Activated CD4-positive, CD25-positive, alpha-beta regulatory T cell treated with anti-CD3 and anti-CD28 coated beads, Interleukin-2, amount 50 U/mL, for 24 hours (primary cell): ENCODE data around the gene CHRD.

ENCODE experiments used
- ATAC-seq, 2 donors: fragments of 150-1000 bp; cut with Tn5 transposase; one replicate each; pipeline ENCODE4 v1.10.0; 2021; ENCODE audit warnings: mild to moderate bottlenecking in 1 of 2, moderate library complexity in 1 of 2

Gene CHRD

GRCh38 chr3:184384342-184384741, 4.5 kb downstream of the CHRD start:
- ATAC-seq = no peak

DNA sequence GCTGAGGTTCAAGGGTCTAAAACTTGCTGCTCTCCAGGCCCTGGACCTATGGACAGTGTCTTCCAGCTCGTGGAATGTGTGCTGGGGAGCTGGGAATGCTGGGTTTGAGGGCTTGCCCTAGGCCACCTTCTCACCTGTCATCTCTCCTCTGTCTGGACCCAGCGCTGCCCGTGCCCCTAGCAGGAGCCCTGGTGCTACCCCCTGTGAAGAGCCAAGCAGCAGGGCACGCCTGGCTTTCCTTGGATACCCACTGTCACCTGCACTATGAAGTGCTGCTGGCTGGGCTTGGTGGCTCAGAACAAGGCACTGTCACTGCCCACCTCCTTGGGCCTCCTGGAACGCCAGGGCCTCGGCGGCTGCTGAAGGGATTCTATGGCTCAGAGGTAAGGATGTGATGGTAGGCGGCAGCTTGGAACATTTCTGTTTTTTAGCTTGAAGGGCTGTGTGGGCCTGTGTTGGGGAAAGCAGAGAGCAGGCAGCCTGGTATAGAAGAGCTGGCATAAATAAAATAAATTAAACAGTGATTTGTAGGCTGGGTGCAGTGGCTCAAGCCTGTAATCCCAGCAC, 5.1 kb downstream of the CHRD start:
- no peak for ATAC-seq

DNA sequence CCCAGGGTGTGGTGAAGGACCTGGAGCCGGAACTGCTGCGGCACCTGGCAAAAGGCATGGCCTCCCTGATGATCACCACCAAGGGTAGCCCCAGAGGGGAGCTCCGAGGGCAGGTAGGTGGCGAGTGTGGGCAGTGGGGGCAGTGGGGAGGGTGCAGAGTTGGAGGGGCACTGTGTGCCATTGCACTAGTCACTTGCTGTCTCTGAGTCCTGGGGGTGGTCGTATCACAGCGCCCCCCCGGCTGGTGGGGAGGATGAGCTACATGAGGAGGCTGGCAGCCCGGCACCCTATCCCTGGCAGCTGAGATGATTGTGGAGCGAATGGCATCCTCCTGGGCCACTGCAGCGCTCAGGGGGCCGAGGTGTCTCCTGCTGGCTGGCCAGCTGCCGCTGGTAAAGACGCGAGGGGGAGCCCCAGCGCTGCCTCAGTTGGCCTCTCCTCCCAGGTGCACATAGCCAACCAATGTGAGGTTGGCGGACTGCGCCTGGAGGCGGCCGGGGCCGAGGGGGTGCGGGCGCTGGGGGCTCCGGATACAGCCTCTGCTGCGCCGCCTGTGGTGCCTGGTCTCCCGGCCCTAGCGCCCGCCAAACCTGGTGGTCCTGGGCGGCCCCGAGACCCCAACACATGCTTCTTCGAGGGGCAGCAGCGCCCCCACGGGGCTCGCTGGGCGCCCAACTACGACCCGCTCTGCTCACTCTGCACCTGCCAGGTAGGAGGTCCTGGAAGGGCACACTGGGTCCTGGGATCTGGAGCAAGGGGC, 6.4 kb downstream of the CHRD start:
- ATAC-seq = no peak

DNA sequence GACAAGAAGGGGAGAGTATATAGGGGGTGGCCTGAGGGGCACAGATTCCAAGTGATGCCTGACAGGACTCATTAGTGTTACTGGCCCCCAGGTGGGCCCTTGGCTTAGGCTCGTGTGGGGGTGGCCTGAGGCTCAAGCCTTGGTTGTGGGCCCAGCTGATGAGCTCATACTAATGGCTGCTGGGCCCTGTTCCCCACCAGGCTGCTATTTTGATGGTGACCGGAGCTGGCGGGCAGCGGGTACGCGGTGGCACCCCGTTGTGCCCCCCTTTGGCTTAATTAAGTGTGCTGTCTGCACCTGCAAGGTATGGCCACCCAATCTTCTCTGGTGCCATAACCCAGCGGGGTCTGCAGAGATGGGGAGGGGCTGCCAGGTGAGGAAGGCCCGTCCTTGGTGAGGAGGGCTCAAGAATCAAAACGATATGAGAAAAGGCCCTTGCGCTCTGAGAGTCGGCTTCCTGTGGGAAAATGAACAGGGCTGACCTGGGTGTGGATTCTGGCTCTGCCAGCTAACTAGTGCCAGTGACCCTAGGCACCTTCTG, 7.4 kb downstream of the CHRD start:
- no peak for ATAC-seq

DNA sequence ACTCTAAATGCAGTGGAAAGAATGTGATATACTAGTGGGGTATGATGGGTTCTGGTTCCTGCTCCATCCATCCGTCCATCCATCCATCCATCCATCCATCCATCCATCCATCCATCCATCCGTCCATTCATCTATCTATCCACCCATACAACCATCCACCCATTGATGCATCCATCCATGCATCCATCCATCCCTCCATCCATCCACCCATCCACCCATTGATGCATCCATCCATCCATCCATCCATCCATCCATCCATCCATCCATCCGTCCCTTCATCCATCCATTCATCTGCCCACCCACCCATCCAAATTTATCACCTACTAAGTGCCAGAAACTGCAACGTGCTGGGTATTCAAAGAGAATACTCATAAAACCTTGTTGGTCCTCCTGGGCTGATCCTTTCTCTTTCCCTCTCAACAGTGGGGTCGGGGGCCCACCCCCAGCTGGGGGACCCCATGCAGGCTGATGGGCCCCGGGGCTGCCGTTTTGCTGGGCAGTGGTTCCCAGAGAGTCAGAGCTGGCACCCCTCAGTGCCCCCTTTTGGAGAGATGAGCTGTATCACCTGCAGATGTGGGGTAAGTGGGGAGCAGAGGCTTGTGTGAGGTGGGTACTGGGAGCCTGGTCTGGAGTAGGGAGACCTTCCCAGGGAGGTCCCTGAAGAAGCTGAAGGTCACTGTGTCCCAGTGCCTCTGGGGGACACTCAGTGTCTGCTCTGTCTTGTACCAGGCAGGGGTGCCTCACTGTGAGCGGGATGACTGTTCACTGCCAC, 8.5 kb downstream of the CHRD start:
- no peak for ATAC-seq

DNA sequence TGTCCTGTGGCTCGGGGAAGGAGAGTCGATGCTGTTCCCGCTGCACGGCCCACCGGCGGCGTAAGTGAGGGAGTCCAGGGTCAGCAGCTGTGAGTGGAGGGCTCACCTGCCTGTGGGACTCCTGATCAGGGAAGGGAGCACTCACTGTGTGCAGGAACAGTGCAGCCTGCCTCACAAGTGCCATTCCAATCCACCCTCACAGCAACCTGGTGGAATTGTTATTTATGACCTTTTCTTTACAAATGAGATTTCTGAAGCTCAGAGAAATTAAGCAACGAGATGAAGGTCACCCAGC, 9.0 kb downstream of the CHRD start:
- no peak for ATAC-seq

GRCh38 chr3:184389384-184389783, 9.5 kb downstream of the CHRD start:
- ATAC-seq = no peak

DNA sequence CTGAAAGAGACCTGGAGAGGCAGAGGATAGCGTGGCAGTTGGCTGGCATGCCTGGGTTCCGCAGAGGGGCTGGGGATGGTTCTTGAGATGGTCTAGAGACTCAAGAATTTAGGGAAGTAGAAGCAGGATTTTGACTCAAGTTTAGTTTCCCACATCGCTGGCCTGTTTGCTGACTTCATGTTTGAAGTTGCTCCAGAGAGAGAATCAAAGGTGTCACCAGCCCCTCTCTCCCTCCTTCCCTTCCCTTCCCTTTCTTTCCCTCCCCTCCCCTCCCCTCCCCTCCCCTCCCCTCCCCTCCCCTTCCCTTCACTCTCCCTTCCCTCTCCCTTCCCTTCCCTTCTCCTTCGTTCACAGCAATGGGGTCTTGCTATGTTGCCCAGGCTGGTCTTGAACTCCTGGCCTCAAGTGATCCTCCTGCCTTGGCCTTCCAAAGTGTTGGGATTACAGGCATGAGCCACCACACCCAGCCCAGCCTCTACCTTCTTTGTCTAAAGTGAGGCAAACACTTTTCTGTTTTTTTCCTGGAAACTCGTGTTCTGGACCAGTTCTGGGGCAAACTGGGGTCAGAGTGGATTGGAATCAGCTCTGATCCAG, 10.2 kb downstream of the CHRD start:
- no peak for ATAC-seq

GRCh38 chr3:184391266-184391665, 11.4 kb downstream of the CHRD start:
- no peak for ATAC-seq

DNA sequence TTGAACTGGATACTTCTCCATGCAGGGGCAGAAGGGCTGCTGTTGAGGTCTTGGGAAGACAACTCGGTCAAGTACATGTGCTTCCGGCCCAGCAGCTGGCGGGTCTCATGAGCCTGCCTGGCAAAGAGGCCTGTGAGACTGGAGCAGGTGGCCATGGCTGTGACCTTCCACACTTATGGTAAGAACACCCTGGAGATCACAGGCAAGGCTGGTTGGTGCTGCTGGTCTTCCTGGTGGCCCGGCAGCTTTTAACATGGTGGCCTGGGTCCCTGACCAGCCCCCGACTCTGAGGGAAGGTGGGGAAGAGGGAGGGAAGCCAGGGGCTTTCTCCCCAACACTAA, 15.4 kb downstream of the CHRD start:
- no peak for ATAC-seq

DNA sequence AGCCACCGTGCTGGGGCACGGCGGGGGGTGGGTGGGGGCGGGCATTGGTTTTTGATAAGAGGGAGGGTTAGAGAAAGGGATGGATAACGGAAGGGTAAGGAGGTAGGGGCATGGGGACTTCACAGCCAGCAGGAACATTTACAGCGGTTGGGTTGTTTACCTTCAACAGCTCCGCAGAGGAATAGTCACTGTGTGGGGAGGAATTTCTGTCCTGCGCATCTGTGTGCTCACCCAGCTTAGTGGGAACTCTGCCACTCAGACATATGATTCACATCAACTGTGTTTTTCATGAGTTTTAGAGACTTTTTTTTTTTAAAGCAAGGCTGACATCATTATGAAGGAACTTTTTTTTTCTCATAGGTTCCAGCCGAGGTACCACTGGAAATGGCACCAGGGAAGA, 19.6 kb downstream of the CHRD start:
- no peak for ATAC-seq

DNA sequence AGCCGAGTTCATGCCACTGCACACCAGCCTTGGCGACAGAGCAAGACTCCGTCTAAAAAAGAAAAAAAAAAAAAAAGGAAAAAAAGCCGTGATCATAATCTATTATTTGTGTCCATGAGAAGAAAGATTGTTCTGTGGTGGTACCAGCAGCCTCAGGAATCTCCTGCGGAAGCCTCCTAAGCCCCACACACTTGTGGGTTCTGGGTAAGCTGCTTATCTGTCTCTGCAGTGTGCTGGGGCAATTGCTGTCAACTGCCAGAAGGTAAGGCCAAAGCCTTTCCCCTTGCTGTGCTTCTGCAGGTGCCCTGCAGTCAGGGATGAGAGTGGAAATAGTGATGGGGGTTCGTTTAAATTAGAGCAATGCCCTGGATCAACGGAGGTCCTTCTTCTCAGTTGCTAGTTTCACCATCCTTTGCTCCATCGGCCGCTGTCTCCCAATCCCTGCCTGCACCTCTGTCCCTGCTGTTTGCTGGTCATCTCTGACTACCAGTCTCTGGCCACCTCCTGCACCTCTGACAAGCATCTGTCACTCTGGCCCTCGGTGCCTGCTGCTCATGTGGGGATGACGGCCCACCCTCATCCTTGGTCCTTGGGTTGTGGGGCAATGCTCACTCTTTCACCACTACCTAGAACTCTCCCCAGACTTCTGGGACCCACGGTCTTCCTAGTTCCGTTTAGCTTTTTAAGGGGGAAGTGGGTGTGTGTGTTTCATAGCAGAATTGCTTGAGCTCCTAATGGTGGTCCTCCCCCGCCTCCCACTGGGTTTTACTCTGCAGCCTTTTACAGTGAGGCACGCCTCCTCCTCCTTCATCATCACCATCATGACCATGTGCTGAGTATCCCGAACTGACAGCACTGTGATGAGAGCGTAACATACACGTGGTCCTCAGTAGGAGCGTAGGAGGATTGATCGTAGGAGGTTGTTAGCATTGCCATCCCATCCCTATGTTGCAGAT, 25.5 kb downstream of the CHRD start:
- ATAC-seq = no peak

DNA sequence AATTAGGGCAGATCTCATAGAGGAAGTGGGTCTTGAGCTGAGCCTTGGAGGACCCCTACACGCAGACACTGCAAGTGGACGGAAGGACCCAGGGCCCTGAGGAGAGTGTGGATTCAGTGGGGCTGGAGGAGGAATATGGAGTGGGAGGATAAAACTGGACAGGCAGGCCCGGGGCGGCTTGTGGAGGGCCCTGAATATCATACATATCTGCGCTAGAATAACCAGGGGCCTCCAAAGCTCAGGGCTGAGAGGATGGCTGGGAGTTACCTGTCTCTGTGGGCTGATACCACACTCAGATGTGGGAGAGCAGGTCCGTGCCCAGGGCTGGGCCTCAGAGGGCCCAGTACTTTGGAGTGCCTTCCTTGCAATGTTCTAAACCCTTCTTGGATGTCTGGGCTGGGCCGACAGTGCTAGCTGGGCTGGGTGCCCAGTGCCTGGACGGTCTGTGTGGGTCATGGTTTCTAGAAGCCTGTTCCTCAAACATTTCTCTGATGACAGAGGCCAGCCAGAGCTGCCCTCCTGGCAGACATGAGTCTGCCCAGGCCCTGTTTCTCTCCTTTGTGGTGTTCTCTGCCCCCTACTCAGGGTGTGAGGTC, 29.6 kb downstream of the CHRD start:
- ATAC-seq = no peak

- ATAC-seq = no peak
Measured at GRCh38 chr3:184409946-184410500, 30.2 kb downstream of the CHRD start.

DNA sequence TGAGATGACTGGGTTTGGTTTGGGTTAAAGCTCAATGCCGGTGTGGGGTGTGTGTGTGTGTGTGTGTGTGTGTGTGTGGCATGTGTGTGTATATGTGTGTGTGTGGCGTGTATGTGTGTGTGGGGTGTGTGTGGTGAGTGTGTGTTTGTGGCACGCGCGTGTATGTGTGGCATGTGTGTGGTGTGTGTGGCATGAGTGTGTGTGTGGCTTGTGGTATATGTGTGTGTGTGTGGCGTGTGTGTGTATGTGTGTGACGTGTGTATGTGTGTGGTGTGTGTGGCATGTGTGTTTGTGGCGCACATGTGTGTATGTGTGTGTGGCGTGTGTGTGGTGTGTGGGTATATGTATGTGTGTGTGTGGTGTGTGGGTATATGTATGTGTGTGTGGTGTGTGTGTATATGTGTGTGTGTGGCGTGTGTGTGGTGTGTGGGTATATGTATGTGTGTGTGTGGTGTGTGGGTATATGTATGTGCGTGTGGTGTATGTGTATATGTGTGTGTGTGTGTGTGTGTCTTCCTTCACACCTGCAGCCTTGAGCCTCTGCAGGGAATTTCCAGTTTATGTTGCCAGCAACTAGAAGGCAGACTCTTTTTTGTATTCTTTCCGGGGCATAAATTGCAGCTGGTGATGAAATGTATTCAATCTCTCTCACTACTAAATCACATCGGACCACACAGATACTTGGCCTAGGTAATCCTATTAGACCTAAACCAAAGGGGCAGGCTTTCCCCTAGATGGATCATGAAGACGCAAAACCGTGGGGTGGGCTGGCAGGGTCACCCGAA, 34.8 kb downstream of the CHRD start:
- no peak for ATAC-seq

DNA sequence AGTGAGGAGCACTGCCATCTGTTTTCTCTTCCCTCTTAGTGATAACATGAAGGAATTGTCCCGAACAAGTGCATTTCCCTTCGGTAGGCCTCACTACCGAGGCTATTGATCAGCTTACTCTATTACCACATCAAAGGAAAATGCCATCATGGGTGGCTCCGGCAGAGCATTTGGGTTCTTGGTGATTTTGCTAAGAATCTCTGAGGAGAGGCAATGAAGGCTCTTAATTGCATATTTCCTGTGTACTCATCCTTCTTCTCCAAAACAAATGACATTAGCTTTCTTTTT, 35.3 kb downstream of the CHRD start:
- ATAC-seq = no peak

DNA sequence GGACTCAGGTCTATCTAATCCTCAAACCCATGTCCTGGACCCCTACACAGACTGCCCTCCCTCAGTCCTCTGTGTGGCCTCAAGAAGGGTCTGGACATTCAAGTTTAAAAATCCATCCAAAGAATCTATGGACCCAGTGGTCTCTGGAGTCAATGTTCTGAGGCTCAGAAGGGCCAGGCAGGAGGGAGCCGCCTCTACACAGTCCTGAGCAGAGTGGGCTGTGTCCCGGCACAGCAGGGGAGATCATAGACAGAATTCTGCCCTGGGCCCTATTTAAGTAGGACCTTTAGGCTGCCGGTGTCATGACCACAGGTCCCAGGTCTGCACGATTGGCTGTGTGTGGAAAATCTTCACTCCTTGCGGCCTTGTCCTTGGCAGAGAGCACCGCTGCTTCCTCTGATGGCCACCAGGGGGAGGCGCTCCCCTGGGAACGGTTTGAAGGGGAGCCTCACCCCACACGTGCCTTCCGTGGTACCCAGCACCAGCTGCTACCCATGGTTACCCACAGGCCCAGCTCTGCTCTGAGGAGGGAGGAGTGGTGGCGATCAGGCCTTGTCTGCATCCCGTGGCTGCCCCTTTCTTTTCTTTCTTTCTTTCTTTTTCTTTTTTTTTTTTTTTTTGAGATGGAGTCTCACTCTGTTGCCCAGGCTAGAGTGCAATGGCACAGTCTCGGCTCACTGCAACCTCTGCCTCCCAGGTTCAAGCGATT, 37.9 kb downstream of the CHRD start:
- peak; percentile 82 to 88 for ATAC-seq

DNA sequence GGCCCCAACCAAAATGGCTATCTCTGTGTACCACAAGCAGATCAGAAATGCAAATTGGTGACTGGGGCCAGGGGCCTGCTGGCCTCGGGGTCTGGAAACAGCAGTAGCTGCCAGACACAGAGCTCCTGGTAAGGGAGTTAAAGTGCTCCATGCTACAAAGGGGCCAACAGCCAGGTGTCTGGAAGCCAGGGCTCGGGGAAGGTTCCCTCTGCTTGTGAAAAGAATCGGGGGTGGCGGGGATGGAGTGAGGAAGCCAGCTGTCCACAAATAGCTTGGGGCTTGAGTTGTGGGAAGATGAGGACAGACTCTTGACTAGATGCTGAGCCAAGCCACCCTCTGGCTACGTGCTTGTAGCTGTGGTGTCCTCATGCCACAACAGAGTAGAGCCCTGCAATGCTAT, 39.3 kb downstream of the CHRD start:
- ATAC-seq = no peak

GRCh38 chr3:184423561-184423960, 43.7 kb downstream of the CHRD start:
- ATAC-seq = no peak

- ATAC-seq = no peak
Measured at GRCh38 chr3:184426691-184427141, 46.9 kb downstream of the CHRD start.
